NCI-H2227 (cell line): Measurements from ENCODE around the gene ITSN2.
"Not testable (repeated sequence)": the region's sequence is repeated elsewhere in the genome, so short reads cannot be mapped to it uniquely, and the experiment has no call there.

ENCODE experiments used
- DNase-seq: peaks from one replicate; lab custom pipeline; 2025; ENCODE audit not compliant: unreplicated experiment; lab: John Stamatoyannopoulos, UW

Gene ITSN2

DNA sequence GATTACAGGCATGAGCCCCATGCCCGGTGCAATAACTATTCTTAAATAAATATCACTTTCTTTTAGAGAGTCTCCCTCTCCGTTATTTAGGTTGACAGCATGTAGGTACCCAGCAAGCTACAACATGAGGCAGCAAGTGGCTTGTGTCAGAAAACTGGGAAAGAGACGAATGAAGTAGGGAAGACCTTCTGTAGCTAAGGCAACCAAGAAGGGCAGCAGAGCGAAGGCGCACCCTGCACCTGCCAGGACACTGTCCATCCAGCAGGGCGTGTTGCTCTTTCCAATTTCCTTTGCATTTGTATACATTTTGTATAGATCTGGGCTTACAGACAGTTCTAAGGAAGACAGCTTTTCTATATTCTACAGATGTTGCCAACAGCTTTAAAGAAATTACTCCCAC, 137.4 kb downstream of the ITSN2 start:
- no peak for DNase-seq

DNA sequence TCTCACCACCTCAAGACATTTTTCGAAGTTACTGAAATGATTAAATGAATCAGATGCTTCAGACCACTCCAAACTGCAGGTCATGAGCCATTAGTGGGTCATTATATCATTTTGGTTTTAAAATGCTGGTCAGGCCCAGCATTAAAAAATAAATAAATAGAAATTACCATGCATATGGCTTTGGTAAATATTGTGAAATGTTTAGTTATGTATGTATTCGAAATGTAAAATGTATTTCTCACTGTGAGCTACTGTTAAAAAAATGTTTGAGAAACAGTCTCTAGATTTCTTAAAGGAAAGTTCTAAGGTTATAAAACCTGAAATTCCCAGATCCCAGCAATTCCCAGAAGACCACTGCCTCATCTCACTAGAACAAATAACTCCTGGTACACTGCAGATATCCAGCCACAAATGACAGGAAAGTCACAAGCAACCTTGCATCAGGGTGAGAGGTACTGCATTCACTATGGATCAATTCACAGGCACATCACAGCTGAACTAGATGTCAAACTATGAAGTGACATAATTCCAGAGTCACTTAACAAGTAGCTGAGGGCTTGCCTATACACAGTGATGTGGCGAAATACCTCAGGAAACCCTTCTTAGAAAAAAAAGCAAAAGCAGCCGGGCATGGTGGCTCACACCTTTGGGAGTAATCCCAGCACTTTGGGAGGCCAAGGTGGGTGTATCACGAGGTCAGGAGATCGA, 138.8 kb downstream of the ITSN2 start:
- no peak for DNase-seq

DNA sequence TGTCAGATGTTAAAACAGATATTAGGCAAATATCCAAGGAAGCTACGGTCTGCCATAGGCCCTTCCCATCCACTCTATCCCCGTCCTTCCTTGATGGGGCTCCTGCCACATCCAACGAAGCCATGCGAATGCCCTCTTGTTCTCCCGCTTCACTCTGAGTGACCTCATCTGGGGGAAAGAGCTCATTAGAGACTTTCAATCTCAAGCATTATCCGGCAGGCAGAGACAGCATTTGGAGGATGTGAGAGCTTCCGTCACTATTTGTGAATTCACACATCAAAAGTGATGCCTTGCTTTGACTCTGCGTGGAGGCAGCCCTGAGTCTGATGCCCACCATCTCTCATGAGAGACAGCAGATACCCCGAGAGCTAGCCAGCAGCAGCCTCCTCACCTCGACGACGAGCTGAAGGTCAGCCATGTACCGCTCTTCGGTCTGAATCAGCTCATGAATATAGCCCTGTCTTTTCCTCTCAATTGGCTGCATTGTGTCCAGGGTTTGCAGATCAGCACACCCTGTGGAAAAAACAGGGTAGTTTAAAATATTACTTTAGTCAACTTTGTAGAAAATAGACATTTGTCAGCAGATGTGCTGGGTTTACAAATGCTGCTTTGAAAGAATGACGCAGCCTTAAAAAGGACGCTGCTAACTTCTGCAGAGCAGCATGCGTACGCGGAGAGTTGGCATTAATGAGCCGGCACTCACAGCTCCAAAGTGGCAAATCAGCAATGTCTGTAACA, 139.6 kb downstream of the ITSN2 start:
- DNase-seq: no peak

DNA sequence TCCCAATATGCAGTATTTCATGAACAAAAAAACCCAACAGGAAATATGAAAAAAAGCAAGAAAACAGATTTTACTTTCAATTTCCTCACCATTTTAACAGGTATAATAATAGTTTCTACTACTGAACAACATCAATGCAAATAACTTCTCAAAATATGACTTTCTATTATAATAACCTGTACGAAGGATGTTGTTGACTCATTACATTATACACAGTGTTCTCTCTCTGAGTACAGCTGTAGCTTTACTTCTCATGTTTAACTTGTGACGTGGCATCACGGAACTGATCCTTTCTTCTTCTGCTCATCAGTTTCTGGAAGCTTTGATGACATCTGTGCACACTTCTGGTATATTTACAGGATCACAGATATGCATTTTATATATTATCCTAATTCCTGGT, 145.5 kb downstream of the ITSN2 start:
- DNase-seq: no peak

DNA sequence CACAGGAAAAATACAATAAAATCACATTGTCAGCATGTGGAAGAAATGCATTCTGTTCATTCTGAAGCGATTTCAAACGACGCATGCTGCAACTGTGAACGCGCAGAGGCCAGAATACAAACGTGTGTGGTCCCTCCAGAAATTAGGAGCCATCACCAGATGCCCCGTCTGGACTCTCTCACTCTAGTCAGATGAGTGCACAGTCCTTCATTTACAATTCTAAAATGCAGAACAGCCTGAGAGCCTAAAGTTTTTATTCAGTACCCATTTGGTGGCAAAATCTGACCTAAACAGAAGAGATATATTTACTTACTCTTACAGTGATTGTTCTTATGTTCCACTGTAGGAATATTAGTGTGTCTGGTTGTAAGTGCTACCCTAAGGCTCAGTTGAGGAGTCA, 148.9 kb downstream of the ITSN2 start:
- no peak for DNase-seq

DNA sequence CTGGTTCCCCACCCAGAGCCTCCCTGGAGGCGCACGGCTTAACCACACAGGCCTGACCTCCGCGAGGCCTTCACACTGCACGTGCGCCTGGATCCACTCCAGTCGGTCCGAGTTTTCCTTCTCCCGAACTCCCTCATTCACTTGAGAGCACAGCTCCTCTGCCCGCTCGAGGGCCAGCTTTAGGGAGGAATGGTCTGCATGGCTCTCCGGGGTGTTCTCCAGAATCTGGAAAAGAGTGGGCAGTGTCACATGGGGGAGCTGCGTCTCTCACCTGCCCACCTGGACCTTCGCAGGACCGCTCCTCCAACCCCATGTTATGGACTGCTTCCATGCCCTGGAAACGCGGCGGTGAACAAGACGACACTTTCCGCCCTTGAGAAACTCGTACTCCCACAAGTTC, 149.6 kb downstream of the ITSN2 start:
- no peak for DNase-seq

DNA sequence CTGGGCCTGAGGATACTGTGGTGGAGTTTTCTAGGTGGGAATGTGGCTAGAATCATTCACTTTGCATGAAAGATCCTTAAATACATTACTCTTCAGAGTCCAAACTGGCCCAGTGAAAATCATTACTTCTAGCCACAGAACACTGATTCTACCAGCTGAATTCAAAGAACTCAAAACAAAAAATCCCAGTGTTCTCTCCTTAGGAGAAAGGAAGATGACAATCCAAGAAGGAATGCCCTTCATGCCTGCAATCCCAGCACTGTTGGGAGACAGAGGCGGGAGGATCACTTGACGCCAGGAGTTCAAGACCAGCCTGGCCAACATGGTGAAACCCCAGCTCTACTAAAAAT, 150.3 kb downstream of the ITSN2 start:
- DNase-seq: no peak

DNA sequence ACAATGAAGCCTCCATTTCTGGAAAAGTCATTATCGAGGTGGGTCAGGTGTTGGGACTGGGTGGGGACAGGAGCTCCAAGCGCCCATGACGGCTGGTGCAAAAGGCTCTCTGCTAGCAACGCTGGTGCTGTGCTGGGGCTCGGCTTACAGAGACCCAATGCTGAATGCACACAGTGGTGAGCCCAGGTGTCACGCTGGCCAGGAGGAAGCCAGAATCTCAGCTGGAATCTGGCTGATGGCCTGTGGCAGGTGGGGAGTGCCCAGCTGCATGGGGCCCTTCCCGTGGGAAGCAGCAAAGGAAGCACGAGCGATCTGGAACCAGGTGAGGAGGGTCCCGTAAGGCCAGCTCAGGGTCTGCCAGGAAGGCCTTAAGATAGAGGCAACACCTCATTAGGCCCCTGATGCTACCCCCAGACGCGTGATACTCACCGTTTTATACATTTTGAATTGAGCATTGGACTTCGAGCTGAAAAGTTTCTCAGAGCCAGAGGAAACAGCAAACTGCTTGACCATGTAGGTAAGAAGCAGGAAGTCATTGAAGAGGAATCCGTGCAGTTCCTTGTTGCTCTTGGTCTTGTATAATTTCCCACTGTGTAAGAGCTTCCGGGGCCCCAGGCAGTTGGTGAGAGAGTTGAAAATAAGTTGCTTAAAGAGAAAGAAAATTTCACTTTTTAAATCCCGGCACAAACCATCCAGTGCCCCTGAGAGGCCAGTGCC, 150.8 kb downstream of the ITSN2 start:
- no peak for DNase-seq

DNA sequence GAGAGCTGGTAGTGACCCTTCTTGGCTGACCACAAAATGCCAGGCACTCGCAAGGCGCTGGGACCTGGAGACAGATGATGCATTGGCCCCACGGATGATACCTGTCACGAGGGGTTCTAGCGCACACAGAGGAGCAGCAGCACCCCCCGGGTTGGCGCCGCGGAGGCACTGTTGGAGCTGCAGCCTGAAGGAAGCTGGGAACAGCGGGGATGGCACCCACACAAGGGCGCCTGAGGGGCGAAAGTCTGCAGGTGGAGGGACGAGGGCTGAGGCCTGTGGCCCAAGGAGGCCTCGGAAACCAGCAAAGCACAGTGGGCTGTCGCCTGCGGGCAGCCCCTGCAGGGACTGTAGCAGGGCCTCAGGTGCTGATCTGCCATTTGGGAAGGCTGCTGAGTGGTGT, 151.8 kb downstream of the ITSN2 start:
- no peak for DNase-seq

DNA sequence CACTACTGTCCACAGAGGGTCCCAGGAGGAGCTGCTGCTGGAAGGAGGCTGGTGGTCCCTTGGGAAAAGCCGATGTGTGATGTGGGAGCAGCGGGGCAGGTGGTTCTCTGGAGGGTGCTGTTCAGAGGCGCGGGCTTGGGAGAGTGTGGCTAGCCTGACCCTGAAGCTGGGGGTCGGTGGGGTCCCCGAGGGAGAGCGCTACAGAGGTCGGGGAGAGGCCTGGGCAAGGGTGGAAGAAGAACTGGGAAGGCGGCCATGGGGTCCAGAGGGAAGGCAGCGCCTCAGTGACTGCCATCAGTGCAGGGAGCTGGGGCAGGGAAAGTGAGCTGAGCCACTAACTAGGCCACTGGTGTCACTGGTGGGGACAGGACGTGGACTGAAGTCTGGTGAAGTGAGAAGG, 153.0 kb downstream of the ITSN2 start:
- DNase-seq: no peak

DNA sequence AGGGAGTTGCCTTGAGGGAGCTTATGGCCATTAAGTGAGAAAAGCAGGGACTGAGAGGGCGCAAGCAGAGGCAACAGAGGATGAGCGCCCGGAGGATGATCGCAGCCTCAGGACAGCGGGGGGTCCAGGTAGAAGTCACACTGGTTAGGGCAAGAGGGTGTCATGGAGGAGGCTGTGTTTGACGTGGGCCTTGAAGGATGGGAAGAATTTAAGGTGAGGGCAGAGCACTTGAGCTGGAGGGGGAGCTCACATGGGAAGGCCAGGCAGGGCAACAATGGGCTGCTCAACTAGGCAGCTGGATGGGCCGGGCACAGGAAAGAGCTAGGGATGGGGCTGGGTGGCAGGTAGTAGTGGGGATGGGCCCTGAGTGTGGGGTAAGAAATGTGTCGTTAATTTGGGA, 153.6 kb downstream of the ITSN2 start:
- no peak for DNase-seq

DNA sequence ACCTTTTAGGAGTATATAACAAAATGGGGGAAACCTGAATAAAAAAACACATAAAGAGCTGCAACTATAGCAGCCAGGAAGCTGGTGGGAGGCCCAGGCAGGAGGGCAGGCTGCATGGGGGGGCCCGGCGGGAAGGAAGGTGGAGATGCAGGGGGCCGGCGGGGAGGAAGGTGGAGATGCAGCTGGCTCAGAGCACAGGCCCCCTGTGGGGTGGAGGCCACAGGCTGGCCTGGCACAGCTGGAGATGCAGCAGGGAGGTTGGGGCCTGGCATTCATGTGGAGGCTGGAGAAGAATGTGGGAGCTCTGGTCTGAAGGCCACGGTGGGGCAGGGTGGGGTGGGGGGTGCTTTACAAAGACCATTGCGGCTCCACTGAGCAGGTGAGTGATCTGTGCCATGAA, 154.1 kb downstream of the ITSN2 start:
- DNase-seq: no peak

DNA sequence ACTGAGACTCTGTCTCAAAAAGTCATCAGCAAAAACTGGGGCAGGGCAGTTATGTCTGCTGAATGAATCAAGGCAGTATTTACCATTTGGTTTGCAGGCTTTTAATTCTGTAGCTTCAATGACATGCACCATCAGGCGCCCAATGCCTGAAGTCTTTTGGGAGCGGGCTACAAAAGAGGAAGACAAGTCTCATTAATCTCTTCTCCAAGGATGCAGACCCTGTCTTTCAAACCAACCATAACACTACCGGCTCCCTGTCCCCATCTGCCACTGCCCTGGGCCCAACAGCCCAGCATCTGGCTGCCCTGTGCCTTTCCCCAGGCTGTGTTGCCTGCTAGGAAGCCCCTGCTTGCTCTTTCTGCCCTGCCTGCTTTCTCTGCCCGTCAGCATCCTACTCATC, 155.2 kb downstream of the ITSN2 start:
- no peak for DNase-seq

DNA sequence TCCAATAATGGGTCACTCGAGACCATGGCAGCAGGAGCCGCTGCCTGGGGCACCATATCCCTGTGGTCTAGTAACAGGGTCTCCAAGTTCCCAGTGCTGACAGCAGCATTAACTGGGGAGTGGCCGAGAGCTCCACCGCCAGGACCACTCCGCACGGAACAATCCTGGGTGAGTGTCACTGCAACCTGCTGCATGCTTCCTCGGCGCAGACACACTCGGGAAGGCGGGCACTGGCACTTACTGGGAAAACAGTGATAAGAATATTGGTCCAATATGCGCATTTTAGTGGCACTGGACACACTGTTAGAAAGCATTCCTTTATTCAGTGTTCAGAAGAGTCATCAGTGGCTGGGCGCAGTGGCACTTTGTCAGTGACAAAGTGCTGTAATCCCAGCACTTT, 155.8 kb downstream of the ITSN2 start:
- DNase-seq: no peak

DNA sequence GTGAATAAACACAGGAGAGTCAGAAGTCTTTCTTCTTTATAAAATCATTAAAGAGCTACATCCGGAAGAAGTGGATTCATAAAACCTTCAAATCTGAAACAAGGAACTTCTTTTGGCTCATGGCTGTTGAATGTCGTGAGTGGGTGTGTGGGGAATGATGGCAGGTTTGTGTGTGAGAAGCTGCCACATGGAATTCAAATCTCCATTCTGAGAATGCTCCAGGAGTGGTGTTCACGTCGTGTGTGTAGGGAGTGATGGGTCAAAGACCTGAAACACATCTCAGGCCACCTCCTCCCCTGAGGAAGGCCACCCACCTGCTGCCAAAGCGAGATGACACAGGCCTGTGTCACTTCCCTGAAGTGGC, 156.6 kb downstream of the ITSN2 start:
- DNase-seq: no peak

DNA sequence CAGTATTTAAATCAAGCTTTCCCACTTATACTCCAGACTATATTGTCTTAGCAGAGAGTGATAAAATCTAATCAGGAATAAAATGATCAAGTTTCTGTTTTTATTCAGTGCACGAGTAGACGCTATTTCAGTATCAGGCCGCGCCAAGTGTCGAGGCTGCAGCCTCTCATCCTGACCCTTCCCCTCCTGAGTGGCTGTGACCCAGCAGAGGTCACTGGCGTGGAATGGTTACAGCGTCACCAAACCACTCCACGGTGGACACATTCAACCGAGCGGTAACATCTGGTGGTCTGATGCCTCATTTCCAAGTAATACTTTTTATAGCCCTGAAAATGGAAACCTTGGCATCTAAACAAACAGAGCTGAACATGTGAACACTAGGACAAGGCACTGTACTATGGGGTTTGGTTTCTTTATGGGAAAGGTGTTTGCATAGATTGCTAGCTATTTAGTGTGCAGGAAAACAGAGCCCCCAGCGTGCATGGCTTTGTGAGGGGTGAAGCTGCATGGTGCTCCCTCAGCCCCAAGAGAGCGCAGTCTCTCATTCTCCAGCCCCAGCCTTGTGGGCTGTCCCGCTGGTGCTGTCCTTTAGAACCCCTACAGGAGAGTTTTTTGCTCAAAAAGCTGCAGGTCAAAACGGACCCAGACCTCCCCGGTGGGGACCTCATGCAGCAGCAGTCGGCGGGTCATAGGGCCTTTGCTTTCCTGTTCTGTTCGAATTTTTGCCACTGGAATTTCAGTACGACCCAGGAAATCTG, 157.1 kb downstream of the ITSN2 start:
- no peak for DNase-seq

DNA sequence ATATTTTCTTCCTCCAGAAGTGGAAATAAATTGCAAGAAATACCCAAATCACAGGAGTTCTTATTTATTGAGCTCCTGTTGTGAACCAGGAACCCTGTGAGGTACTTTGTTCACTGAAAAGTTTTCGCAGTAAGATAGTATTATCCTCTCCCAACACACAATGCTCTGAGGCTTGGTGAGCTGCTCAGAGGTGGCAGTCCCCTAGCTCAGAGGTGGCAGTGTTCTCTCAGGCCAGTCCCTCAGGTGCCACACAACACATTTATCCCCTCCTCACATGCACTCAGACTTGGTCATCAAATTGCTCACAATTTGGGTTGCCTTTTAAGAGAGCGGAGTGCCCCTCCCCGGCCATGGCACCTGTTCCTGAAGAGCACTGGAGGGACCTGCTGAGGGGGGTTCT, 159.5 kb downstream of the ITSN2 start:
- no peak for DNase-seq

DNA sequence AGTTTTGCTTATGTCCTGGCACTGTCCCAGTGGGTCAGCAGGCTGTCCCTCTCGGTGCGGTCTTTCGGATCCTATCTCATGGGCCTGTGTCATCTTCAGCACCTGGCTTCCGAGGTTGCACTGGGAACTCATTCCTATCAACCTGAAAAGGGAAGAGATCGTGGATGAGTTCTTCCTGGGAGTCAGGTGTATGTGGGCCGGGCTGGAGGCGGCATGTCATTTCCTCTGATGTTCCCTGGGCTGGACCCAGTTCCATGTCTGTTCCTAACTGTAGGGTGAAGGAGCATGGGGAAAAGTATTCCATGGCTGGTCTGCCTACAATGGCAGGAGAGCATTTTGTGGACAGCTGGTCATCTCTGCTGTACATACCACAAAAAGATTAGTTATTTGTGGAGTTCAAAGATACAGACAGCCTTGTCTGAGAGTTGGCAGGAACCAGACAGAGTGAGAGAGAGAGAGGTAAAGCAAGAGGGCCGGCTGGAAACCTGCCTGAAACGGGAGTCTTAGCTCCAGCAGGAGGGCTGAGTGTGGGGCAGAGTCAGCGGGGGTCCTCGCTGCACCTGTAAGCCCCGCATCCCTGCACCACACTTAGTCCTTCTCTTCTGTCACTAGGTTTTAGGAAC, 160.3 kb downstream of the ITSN2 start:
- DNase-seq: no peak

DNA sequence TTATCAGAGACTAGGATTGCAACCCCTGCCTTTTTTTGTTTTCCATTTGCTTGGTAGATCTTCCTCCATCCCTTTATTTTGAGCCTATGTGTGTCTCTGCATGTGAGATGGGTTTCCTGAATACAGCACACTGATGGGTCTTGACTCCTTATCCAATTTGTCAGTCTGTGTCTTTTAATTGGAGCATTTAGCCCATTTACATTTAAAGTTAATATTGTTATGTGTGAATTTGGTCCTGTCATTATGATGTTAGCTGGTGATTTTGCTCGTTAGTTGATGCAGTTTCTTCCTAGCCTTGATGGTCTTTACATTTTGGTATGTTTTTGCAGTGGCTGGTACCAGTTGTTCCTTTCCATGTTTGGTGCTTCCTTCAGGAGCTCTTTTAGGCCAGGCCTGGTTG, 163.1 kb downstream of the ITSN2 start:
- not testable (repeated sequence) for DNase-seq

DNA sequence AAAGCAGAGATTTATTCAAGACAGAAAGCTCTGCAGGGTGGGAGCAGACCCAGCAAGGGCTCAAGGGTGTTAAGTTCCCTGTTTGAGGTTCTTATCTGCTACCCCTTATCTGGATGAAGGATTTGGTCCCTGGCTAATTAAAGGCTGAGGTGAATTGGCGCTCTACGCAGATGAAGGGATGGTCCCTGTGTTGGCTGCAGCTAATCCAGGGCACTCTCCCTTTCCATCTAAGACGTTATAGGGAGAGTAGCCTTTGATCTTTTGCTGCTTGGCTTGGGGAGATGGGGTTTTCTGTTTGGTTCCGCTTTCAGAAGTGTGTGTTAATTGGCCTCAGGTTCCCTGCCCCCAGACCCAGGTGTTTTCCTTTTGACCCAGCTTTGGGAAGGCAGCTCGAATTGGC, 168.5 kb downstream of the ITSN2 start:
- no peak for DNase-seq

DNA sequence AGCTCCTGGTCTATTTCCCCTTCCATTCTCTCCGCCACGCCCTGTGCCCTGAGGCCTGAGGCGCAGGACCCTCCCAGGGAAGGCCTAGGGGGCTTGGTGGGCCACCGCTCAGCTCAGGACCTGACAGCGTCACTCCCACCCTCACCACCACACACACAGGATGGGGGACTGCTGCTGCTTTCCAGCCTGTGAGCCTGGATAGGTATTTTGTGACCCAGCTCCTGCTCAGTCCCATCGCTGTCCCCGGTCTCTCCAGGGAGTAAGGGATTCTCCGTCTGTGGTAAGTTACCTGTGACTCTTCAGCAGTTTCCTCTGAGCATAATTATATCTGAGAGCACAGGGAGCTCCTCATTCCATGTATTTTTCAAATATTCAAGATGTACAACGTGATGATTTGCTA, 169.2 kb downstream of the ITSN2 start:
- DNase-seq: no peak
